Osteoblast (primary cell): ENCODE results near the gene RAPGEF1. TPM values are rescaled to one million over a fixed set of nuclear protein-coding genes. Genes with fewer than 3 reads are reported as not detected.

Source experiments
- DNase-seq: peaks from one replicate; pipeline ENCODE4 v3.0.0; 2011; ENCODE audit warnings: low spot score, mixed read lengths; ENCODE audit not compliant: insufficient read length; ENCODE audit errors: missing footprints
- H2AFZ ChIP-seq: 2 replicates; pipeline ENCODE4 v1.6.0; 2011; ENCODE audit warnings: mild to moderate bottlenecking, low read length
- H3K27ac ChIP-seq: 2 replicates; pipeline ENCODE4 v1.5.1; 2011; ENCODE audit warnings: mild to moderate bottlenecking, low read depth, low read length, moderate library complexity
- H3K27me3 ChIP-seq: 2 replicates; pipeline ENCODE4 v1.6.0; 2012; ENCODE audit warnings: mild to moderate bottlenecking, control low read depth, inconsistent platforms, low read length, moderate library complexity; ENCODE audit not compliant: insufficient read depth
- H3K36me3 ChIP-seq: 2 replicates; pipeline ENCODE4 v1.5.1; 2011; ENCODE audit warnings: mild to moderate bottlenecking, low read length, control low read depth, moderate library complexity; ENCODE audit not compliant: insufficient read depth
- H3K4me1 ChIP-seq: 2 replicates; pipeline ENCODE4 v1.5.1; 2011; ENCODE audit warnings: mild to moderate bottlenecking, low read length, control low read depth, moderate library complexity; ENCODE audit not compliant: insufficient read depth
- H3K4me2 ChIP-seq: 2 replicates; pipeline ENCODE4 v1.6.0; 2011; ENCODE audit warnings: mild to moderate bottlenecking, low read length; ENCODE audit not compliant: insufficient read depth
- H3K4me3 ChIP-seq: fragments of 200-600 bp; sonication (generic); 3 replicates; pipeline ENCODE4 v1.5.1; 2012; ENCODE audit warnings: mild to moderate bottlenecking, low read length, inconsistent platforms; ENCODE audit not compliant: insufficient read depth
- H3K79me2 ChIP-seq: 2 replicates; pipeline ENCODE4 v1.6.0; 2012; ENCODE audit warnings: mild to moderate bottlenecking, low read length, control low read depth, inconsistent platforms; ENCODE audit not compliant: insufficient read depth
- H3K9me3 ChIP-seq: 2 replicates; pipeline ENCODE4 v1.5.1; 2011; ENCODE audit warnings: low read depth, low read length, control low read depth
- H4K20me1 ChIP-seq: 2 replicates; pipeline ENCODE4 v1.6.0; 2012; ENCODE audit warnings: mild to moderate bottlenecking, low read length, control low read depth; ENCODE audit not compliant: insufficient read depth
- total RNA-seq: library from RNA; depleted of rRNA; stranded (reverse); fragments of >200 nt; gene quantifications from 2 replicates; pipeline ENCODE4 v1.2.3, GENCODE V29; 2012
- TF ChIP-seq, protein P1 (sequence below): IDR thresholded peaks from 2 replicates; pipeline ENCODE4 v1.5.1; 2011; ENCODE audit warnings: mild to moderate bottlenecking, low read depth, low read length, moderate library complexity; ENCODE audit errors: extremely low read depth

The RAPGEF1 gene
- total RNA-seq, 1 donor: 34.7 TPM

DNA sequence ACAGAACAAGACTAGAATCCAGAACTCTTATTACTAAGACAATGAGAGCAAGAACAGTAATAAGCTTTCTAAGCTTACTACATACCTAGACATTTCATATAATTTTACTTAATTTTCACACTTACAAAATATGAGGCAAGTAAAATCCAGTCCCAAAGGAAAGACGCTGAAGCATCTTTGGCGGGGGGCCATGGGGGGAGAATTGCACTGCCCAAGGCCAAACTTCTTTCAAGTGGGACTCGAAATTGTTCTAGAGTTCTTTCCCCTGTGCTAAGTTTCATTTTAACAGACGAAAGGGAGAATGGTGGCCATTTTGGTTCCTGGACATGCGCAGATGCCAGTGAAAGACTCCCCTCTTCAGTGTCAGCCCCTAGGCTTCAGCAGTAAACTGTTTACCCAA lies 122.3 kb downstream of the RAPGEF1 start:
- DNase-seq: peak; percentile 26
- H3K4me2 ChIP-seq: no peak overlapping the region
- no peaks in the 10 kb centered on the region for H3K4me1 ChIP-seq
- H3K36me3 ChIP-seq: peaks cover 29% of the 10 kb centered on the region
- H3K9me3 ChIP-seq: no peaks in the 10 kb centered on the region
- no peak overlapping the region for H2AFZ ChIP-seq
- TF ChIP-seq, protein P1, sequence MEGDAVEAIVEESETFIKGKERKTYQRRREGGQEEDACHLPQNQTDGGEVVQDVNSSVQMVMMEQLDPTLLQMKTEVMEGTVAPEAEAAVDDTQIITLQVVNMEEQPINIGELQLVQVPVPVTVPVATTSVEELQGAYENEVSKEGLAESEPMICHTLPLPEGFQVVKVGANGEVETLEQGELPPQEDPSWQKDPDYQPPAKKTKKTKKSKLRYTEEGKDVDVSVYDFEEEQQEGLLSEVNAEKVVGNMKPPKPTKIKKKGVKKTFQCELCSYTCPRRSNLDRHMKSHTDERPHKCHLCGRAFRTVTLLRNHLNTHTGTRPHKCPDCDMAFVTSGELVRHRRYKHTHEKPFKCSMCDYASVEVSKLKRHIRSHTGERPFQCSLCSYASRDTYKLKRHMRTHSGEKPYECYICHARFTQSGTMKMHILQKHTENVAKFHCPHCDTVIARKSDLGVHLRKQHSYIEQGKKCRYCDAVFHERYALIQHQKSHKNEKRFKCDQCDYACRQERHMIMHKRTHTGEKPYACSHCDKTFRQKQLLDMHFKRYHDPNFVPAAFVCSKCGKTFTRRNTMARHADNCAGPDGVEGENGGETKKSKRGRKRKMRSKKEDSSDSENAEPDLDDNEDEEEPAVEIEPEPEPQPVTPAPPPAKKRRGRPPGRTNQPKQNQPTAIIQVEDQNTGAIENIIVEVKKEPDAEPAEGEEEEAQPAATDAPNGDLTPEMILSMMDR: no peak
- no peaks in the 10 kb centered on the region for H3K79me2 ChIP-seq
- no peak overlapping the region for H3K27ac ChIP-seq
- no peak overlapping the region for H3K4me3 ChIP-seq
- no peaks in the 10 kb centered on the region for H3K27me3 ChIP-seq
- H4K20me1 ChIP-seq: no peaks in the 10 kb centered on the region

DNA sequence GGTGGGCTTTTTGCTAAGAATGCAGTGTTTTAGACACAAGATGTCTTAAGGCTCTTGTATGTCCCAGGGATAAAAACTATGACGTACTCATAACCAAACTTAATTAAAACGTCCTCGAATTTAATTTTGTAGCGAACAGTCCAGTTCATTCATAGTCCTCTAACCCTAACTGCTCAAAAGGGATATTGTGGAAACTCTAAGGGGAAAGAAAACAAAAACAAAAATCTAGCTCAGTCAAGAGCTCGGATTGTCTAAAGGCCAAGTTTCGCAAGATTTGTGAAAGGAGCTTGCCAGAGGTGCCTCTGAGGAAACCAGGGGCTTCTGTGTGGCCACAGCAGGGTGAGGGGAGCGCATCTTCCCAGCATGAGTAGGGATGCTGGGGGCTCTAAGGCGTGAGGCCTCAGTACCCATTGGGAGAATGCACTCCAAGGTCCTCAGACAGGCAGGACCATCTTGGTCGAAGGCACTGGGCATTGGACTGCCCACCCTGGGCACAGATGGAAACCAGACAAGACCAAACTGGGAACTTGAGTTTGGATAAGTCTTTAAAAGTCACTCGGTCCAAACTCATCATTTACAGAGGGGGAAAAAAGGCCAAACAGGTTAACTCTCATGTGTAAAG lies 122.8 kb downstream of the RAPGEF1 start:
- DNase-seq: no peak
- H3K27me3 ChIP-seq: no peaks in the 10 kb centered on the region
- H4K20me1 ChIP-seq: no peaks in the 10 kb centered on the region
- H3K79me2 ChIP-seq: no peaks in the 10 kb centered on the region
- no peak overlapping the region for H3K4me2 ChIP-seq
- H3K36me3 ChIP-seq: peaks cover 27% of the 10 kb centered on the region
- no peaks in the 10 kb centered on the region for H3K4me1 ChIP-seq
- no peak overlapping the region for H2AFZ ChIP-seq
- H3K27ac ChIP-seq: no peak overlapping the region
- H3K9me3 ChIP-seq: no peaks in the 10 kb centered on the region
- H3K4me3 ChIP-seq: no peak overlapping the region
- TF ChIP-seq, protein P1: no peak

DNA sequence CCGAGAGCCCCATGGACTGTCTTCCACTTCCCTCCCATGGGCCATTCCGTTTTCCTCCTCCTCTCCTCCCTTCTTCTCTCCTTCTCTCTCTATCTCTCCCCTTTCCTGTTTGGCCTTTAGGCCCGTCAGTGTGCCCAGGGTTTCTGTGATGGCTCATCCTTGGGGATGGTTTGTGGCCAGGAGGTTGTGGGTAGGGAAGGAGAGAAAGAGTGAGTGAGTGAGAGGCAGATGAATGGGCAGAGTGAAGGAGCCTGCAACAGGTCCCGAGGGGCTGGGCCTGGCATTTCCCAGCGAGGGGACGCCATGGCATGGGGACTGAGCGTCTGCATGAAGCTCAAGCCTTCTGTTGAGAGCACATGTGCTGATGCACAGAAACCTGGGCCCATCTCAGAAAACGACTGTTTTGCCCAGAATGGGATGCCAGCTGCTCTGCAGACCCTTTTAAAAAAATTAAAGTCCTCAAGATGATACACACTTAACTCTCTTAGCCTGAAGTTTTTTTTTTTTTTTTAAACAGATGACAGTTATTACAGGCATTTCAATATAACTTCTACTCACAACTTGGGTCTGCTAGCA lies 125.4 kb downstream of the RAPGEF1 start:
- H2AFZ ChIP-seq: no peak overlapping the region
- TF ChIP-seq, protein P1: no peak
- no peak overlapping the region for H3K27ac ChIP-seq
- no peaks in the 10 kb centered on the region for H3K27me3 ChIP-seq
- no peak for DNase-seq
- H3K79me2 ChIP-seq: no peaks in the 10 kb centered on the region
- H3K9me3 ChIP-seq: no peaks in the 10 kb centered on the region
- peaks cover 14% of the 10 kb centered on the region for H4K20me1 ChIP-seq
- peaks cover 14% of the 10 kb centered on the region for H3K36me3 ChIP-seq
- peaks cover 18% of the 10 kb centered on the region for H3K4me1 ChIP-seq
- H3K4me3 ChIP-seq: no peak overlapping the region
- H3K4me2 ChIP-seq: no peak overlapping the region

DNA sequence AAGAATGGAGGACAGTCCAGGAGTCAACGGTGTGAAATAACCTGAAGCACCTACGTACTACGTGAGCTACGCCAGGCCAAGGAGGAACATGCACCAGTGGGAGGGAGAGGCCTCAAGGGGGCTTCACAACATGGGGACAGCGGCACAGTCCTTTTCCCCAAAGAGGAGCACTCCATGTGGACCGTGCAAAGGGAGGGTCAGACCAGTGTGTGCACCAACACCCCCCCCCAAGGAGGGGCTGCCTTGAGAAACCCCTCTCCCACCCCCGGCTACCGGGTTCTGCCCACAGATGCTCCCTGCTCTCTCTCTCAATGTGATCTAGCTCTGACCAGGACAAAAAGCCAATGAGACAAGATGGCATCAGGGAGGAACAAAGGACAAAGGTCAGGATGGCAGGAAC lies 126.0 kb downstream of the RAPGEF1 start:
- Histone ChIP-seq H3K9me3 (no peaks in the 10 kb centered on the region), H3K4me1 (peaks cover 23% of the 10 kb centered on the region), H3K27me3 (no peaks in the 10 kb centered on the region), H2AFZ (no peak overlapping the region), H3K27ac (no peak overlapping the region), H3K4me2 (no peak overlapping the region), H4K20me1 (peaks cover 20% of the 10 kb centered on the region), H3K4me3 (no peak overlapping the region), H3K36me3 (peaks cover 13% of the 10 kb centered on the region), H3K79me2 (no peaks in the 10 kb centered on the region)
- TF ChIP-seq, protein P1: no peak
- peak; percentile 42 for DNase-seq
